Measurements from ENCODE around the gene SLC22A8.
A peak's percentile ranks its signal among the peaks of the same experiment; 100 is the strongest.
"Not testable (repeated sequence)": the region's sequence is repeated elsewhere in the genome, so short reads cannot be mapped to it uniquely, and the experiment has no call there.

Gene SLC22A8, protein sequence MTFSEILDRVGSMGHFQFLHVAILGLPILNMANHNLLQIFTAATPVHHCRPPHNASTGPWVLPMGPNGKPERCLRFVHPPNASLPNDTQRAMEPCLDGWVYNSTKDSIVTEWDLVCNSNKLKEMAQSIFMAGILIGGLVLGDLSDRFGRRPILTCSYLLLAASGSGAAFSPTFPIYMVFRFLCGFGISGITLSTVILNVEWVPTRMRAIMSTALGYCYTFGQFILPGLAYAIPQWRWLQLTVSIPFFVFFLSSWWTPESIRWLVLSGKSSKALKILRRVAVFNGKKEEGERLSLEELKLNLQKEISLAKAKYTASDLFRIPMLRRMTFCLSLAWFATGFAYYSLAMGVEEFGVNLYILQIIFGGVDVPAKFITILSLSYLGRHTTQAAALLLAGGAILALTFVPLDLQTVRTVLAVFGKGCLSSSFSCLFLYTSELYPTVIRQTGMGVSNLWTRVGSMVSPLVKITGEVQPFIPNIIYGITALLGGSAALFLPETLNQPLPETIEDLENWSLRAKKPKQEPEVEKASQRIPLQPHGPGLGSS

DNA sequence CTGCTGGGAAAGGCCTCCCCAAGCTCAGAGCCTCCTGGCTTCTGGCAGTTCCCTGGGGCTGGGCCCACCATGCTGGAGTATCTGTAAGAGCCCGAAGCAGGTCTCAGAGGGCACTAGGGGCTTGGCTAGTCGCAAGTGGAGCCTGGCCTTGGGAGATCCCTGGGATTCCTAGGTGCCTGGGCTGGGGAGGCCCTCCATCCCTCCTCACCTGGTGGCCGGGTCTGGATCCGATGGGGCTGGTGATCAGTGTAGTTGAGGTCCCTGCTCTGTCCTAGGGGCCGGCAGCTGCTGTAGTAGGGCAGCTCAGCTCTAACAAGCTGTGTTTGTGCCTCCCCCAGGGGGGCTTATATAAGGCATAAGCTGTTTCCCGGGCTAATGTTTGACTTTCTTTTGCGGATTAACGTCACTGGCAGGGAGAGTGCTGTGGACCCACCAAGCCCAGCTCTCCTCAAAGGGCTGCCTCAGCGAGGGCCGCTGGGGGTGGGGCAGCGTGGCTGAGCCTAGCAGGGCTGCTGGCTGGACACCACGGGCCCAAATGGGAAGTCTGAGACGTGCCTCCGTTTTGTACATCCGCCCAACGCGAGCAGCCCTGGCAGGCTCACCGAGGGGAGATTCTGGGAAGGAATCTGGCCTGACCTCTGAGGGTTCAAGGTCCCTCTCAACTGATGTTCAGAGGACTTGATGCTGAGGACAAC is at the start of gene SLC22A8:
TSS of gene SLC22A8 (minus strand) at position 321 of the 695 bp plus-strand sequence. CDS start 883 bp downstream, outside the sequence.
- no peak for DNase-seq

- DNase-seq: not testable (repeated sequence)
Observed at GRCh38 chr11:63046203-63046602, 30.6 kb upstream of the SLC22A8 start.

DNA sequence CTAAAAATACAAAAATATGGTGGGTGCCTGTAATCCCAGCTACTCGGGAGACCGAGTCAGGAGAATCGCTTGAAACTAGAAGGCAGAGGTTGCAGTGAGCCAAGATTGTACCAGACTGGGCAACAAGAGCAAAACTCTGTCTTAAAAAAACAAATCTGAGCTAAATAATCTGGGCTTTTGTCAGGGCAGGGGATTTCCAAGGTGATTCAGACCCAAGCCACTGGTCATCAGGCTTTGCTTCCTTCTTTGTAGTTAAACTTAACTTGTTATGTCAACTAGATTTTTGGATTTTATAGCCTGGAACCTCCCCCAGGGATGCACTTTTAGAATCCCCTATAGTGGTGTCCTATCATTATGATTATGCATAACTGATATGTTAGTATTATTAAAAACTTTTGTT is 27.0 kb upstream of the SLC22A8 start:
- DNase-seq: no peak

- DNase-seq: no peak
Observed at GRCh38 chr11:63032457-63032856, 16.8 kb upstream of the SLC22A8 start.

DNA sequence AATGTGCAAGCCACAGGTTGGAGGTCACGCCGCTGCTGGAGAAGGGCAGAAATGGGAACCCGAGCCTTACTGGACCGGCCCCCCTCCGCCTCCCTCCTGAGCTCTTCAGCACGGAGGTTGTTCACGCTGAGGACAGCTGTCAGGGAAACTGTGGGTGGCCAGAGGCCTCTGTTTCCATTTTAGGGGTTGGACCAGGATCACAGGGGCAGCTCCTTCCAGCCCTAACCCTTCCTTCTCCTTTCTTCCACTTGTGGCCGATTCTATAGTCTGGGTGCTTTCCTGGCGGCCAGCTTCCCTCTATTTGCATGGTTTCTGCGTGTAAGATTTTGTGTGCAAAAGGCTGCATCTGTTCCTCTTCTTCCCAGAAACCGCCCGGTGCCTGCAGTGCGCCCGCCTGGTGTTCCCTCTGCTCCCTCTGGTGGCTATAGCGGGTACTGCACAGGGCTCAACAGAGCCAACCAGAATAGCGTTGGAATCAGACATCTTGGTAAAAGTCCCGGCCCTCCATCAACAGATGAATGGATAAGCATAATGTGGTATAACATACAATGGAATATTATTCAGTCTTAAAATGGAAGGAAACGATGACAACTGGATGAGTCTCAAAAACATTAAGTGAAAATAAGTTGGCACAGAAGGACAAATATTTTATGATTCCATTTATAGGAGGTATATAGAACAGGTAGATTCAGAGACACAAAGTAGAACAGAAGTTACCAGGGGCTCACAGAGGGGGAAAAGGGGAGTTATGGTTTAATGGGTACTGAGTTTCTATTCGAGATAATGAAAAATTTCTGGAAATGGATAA is 8.4 kb upstream of the SLC22A8 start:
- DNase-seq: peak; percentile 51 to 61

DNA sequence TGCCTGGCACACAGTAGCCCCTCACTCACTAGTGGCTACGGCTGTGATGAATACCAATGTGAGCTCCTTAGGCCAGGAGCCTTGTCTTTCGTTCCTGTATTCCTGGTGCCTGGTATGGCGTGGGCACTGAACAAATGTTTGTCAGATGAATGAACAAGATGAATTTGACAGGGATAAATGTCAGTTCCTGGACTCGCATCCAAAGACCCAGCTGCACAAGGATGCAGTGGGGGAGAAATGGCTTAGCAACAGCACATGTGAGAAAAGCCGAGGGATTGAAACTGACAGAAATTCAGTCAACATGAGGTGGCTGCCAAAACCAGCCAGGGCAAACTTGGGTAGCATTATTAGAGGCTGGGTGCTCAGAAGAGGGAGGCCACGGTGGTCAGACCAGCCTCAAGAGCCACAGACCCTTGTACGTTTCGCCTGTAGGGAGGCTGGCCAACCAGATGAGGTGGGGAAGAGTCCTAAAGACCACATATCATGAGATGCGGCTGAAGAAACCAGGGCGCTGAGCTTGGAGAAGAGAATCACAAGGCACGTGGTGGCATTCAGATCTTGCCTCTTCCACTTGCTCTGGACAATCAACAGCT is 7.7 kb upstream of the SLC22A8 start:
- no peak for DNase-seq

DNA sequence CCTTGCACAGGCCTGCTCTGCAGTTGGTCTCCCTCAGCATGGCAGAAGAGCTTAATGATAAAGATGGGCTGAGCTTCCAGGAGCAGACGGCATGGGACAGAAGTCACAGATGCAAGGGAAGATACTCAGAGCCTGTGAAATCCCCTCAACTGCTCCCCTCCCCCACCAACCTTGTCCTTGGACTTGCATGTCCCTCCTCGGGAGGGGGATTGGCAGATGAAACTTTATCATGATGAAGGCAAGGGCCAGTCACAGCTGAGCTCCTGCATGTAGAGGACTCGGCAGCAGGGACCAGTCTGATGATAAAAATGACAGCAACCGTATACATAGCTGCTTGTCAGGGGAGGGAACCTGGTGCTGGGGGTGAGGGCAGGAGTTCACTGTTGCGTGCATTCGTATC is 6.8 kb upstream of the SLC22A8 start:
- no peak for DNase-seq

GRCh38 chr11:63020671-63021291 is 5.1 kb upstream of the SLC22A8 start:
- DNase-seq: no peak

GRCh38 chr11:63019506-63019905 is 3.9 kb upstream of the SLC22A8 start:
- DNase-seq: no peak

DNA sequence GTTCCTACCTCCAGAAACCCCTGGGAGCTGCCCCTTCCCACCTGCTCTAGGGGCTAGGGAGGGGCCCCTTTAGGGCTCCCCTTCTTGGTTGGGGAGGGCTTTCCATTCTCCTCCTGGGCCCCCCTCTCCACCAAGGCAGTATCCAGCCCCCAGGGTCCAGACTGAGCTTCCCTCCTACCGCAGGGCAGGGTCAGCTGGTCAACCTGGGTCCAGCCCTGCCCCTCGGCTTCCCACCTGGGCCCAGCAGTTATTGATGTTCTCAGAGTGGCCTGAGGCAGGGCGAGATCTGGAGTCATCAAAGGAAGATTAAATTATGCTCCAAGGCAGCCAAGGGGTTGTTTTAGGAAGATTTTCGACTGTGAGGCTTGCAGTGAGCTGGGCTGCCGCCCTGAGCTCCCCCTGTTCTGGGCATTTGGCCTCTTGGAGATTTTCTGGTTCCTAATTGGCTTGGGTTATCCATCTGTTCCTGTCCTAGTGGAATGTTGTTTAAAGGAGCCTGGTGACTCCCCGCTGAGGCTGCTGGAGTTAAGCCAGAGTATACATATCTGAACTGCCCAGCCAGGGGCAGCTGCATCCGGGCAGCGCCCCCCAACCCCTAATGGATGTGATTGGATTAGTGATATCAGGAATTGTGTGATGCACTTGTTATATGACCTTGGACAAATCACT is 1.8 kb upstream of the SLC22A8 start:
- no peak for DNase-seq

GRCh38 chr11:63014408-63015055 is 1.1 kb downstream of the SLC22A8 start:
- DNase-seq: no peak

- no peak for DNase-seq
Observed at GRCh38 chr11:63012839-63013238, 2.8 kb downstream of the SLC22A8 start.

GRCh38 chr11:63012430-63012829 is 3.2 kb downstream of the SLC22A8 start:
- no peak for DNase-seq

GRCh38 chr11:63010934-63011439 is 4.7 kb downstream of the SLC22A8 start:
- DNase-seq: no peak

DNA sequence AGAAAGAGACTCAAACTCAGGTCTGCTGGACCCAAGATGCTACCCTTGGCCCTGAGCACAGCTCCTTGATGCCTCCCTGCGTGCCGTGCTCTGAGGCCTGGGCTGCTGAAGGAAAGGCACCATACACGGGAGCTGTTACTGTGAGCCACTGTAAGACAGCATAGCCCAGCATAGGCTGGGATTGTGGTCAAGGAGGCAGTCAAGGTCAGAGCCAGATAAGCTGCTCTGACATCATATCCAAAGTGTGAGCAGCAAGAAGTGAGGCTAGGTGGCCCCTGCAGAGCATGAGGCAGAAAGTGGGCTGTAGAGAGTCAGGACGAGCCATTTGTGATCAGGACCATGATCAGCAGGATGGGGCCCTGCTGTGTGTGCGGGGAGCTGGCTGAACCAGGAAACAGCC is 7.7 kb downstream of the SLC22A8 start:
- DNase-seq: no peak

- DNase-seq: no peak
Observed at GRCh38 chr11:63001456-63001855, 14.2 kb downstream of the SLC22A8 start.

DNA sequence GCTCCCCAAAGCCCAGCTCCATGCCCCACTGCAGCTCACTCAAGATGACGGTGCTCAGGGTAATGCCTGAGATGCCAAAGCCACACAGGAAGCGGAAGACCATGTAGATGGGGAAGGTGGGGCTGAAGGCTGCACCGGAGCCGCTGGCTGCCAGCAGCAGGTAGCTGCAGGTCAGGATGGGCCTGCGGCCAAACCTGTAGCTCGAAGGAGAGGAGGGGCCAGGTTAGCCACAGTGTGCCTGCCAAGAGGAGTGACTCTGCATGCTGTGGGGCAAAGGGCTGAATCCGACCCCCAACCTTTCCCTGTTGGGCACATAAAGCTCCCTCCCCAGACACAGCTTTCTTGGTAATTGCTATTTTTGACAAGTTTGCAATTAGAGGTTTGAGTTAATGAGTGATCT is 16.0 kb downstream of the SLC22A8 start:
- DNase-seq: no peak

DNA sequence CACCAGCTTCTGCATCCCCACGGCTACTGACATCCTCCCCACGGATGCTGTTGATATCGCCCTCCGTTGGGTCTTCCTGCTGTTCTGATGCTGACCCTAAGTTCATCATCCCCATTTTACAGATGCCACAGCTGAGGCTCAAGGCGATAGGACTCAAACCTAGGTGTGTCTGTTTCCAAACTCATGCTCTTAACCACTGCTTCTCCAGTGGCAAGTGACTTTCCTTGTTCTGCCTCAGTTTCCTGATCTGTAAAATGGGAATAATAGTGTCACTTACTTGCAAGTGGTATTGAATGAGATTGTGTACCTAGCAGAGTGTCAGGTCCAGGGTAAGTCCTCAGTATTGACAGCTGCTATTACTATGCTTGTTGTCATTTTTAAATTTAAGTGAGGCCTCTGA is 16.5 kb downstream of the SLC22A8 start:
- no peak for DNase-seq

- no peak for DNase-seq
Observed at GRCh38 chr11:62996271-62996670, 19.4 kb downstream of the SLC22A8 start.

DNA sequence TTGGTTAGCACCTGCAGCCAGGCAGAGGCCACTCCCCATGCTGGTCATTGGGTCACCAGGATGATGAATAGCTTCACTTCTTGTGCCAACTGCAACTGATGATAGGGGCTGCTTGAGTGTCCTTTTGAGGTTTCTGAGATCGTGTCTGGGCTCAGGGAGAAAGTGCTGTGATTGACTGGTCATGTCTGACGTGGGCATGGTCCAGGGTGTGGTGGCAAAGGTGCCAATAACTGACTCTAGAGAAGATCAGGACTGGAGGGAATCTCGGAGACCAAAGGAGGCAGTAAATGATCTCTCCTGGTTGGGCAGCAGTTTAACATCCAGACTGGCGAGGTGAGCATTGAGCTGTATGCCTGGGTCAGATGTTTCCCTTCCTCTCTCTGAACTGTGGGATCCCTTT is 20.9 kb downstream of the SLC22A8 start:
- DNase-seq: no peak

DNA sequence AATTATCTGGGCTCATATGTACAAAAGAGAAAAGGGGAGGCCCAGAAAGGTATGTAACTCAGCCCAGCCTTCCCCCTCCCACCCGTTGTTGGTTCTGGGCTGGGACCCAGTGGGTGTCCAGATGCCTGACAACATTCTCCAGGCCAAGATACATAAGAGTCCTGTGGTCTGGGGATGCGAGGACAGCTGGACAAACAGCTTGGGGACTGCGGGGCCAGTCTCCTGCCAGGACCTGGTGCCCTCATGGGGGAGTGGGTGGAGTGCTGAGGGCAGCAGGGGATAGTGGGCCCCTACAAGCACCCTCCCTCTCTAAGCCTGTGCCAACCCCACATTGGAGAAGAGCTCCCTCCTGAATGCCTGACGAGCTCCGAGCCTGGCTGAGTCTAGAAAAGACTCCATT is 27.4 kb downstream of the SLC22A8 start:
- no peak for DNase-seq

Measured in NCI-H187 (cell line).